ENCODE measurements around the gene SENP5.

DNA sequence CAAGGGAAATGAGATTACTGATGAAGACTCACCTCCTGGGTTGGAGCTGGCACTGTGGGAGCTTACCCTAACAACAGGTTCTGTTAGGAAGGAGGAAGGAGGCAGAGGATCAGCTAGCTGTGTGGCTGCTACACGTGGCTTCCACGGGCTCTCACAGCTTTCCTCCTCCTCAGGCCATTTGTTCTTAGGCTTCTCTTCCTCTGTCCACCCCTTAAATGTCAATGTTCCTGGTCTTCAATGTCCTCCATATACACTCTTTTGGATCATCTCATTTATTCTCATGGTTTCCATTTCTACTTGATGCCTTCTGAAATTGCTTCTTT, 95.9 kb downstream of the SENP5 start:
- TF ChIP-seq EZH2 (IDR thresholded peaks at IDR 0.05; ENCODE audit: borderline replicate concordance, low read depth, low read length, severe bottlenecking): no peak
- TF ChIP-seq CTCF (IDR thresholded peaks at IDR 0.05; ENCODE audit: borderline replicate concordance, extremely low read depth, low read length, poor library complexity, severe bottlenecking): no peak

Measured in DND-41 (cell line).